Activated CD8-positive, alpha-beta T cell treated with anti-CD3 and anti-CD28 coated beads for 36 hours (primary cell): Measurements from ENCODE around the gene GPI. TPM values are rescaled to one million over a fixed set of nuclear protein-coding genes. Genes with fewer than 3 reads are reported as not detected.

ENCODE experiments used
- ATAC-seq: fragments of 200-7000 bp; cut with Tn5 transposase; one replicate; pipeline ENCODE4 v1.10.0; 2021; ENCODE audit warnings: mild to moderate bottlenecking, moderate library complexity
- CTCF ChIA-PET: fragments of 350-600 bp; sonication (Branson Sonifier 250); formaldehyde crosslinking; loops from one replicate; lab custom pipeline; 2021; ENCODE audit warnings: antibody characterized with exemption; lab: Charles Lee
- POLR2A ChIA-PET: fragments of 350-600 bp; sonication (Branson Sonifier 250); formaldehyde crosslinking; loops from one replicate; lab custom pipeline; 2021; ENCODE audit warnings: antibody characterized with exemption; lab: Charles Lee
- DNase-seq: peaks from one replicate; pipeline ENCODE4 v3.0.0-alpha.2; 2020
- H3K27ac Mint-ChIP-seq: one replicate; pipeline ENCODE4 v1.8.0; 2021; ENCODE audit warnings: mild to moderate bottlenecking, mixed read lengths
- H3K27me3 Mint-ChIP-seq: one replicate; pipeline ENCODE4 v1.8.0; 2021; ENCODE audit warnings: mixed read lengths
- H3K36me3 Mint-ChIP-seq: one replicate; pipeline ENCODE4 v1.8.0; 2021; ENCODE audit warnings: low read depth, mixed read lengths
- H3K4me1 Mint-ChIP-seq: one replicate; pipeline ENCODE4 v1.8.0; 2021; ENCODE audit warnings: low read depth, mixed read lengths
- H3K4me3 Mint-ChIP-seq: one replicate; pipeline ENCODE4 v1.8.0; 2021; ENCODE audit warnings: mild to moderate bottlenecking, moderate library complexity, mixed read lengths
- H3K9me3 Mint-ChIP-seq: one replicate; pipeline ENCODE4 v1.8.0; 2021; ENCODE audit warnings: mixed read lengths
- intact Hi-C: fragments of 100-400 bp; cut with micrococcal nuclease; formaldehyde crosslinking; loops from one replicate; pipeline ENCODE4 v1.10.0; 2022
- total RNA-seq, 2 experiments: library from RNA; stranded (reverse); gene quantifications; one replicate each; pipeline ENCODE4 v1.2.3, GENCODE V29; 2021
- TF ChIP-seq, protein P1 (sequence below): fragments of 200-600 bp; IDR thresholded peaks from one replicate; pipeline ENCODE4 v1.8.0; 2022; ENCODE audit warnings: antibody characterized with exemption, mild to moderate bottlenecking

Gene GPI
- total RNA-seq = 100 to 1,000 TPM; 847 to 870 TPM

DNA sequence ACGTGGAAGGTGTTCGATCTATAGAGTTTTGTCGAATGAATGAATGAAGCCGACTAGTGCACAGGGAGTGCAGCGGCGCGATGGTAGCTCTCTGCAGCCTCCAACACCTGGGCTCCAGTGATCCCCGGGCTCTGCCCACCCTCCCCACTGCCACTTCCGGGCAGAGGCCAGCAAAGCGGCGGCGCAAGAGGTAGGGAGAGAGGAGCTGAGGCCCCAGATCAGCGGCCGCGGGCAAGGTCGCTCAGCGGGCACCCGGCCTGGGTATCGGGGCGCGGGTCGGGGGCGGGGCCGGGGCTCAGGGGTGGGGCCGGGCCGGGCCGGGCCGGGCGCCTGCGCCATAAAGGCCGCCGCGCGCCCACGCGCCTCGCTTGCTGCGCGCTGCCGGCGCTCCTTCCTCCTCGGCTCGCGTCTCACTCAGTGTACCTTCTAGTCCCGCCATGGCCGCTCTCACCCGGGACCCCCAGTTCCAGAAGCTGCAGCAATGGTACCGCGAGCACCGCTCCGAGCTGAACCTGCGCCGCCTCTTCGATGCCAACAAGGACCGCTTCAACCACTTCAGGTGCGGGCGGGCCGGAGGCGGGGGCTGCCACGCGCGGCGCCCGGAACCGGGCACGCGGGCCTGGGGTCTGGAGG, at the start of gene GPI:
Gene GPI (plus strand): TSS at position 367 of the 633 bp plus-strand sequence. CDS start 71 bp downstream, at position 438.
- POLR2A ChIA-PET = interaction anchor here (1.0 to 9.6 kb wide), 9 partner anchors 9 to 132 kb away, joined by 3 to 151 read pairs (median 3); partner anchors contain the start of gene UBA2
- TF ChIP-seq, protein P1, sequence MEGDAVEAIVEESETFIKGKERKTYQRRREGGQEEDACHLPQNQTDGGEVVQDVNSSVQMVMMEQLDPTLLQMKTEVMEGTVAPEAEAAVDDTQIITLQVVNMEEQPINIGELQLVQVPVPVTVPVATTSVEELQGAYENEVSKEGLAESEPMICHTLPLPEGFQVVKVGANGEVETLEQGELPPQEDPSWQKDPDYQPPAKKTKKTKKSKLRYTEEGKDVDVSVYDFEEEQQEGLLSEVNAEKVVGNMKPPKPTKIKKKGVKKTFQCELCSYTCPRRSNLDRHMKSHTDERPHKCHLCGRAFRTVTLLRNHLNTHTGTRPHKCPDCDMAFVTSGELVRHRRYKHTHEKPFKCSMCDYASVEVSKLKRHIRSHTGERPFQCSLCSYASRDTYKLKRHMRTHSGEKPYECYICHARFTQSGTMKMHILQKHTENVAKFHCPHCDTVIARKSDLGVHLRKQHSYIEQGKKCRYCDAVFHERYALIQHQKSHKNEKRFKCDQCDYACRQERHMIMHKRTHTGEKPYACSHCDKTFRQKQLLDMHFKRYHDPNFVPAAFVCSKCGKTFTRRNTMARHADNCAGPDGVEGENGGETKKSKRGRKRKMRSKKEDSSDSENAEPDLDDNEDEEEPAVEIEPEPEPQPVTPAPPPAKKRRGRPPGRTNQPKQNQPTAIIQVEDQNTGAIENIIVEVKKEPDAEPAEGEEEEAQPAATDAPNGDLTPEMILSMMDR = no peak
- intact Hi-C loops = no loop called here
- Mint-ChIP-seq H3K9me3 (no peaks in the 10 kb centered on the region), H3K4me3 (peak within 1 kb of the TSS; percentile 100), H3K27me3 (no peaks in the 10 kb centered on the region), H3K27ac (peak within 1 kb of the TSS; percentile 93), H3K4me1 (peaks cover 57% of the 10 kb centered on the region), H3K36me3 (peaks cover 37% of the 10 kb centered on the region)
- ATAC-seq (peak; percentile 88), DNase-seq (peak; percentile 77)
- CTCF ChIA-PET = interaction anchor here (3.4 kb wide), 1 partner anchor 19 kb away, joined by 15 read pairs; no protein-coding TSS in a partner anchor

DNA sequence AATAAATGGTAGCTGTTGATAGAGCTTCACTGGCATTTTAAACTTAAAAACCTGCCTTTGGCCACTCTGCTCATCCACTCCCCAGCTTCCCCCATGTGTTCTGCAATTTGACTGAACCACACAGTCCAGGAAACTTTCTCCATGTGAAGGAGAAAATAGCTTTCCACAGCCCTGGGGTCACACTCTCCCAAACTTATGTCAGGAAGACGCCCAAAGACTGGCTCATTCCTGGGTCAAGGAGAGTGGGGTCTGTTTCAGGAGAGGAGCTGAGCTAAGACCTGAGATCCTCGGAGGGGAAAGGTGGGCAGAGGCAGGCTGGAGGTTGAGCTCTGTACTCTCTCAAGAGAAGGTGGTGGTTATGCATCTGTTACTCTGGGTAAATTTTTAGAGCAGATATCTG, 48.7 kb upstream of the GPI start:
- TF ChIP-seq, protein P1 = no peak
- ChIA-PET CTCF (interaction anchor here (0.6 to 5.6 kb wide), 5 partner anchors 11 to 219 kb away, joined by 3 to 26 read pairs (median 3); no protein-coding TSS in a partner anchor), POLR2A (interaction anchor here (1.3 kb wide), 1 partner anchor 11 kb away, joined by 5 read pairs; no protein-coding TSS in a partner anchor)
- Mint-ChIP-seq H3K4me1 (peaks cover 23% of the 10 kb centered on the region), H3K36me3 (peaks cover 3% of the 10 kb centered on the region), H3K9me3 (no peaks in the 10 kb centered on the region), H3K4me3 (no peak overlapping the region), H3K27ac (no peak overlapping the region), H3K27me3 (no peaks in the 10 kb centered on the region)
- ATAC-seq (no peak), DNase-seq (no peak)
- intact Hi-C loops = no loop called here

DNA sequence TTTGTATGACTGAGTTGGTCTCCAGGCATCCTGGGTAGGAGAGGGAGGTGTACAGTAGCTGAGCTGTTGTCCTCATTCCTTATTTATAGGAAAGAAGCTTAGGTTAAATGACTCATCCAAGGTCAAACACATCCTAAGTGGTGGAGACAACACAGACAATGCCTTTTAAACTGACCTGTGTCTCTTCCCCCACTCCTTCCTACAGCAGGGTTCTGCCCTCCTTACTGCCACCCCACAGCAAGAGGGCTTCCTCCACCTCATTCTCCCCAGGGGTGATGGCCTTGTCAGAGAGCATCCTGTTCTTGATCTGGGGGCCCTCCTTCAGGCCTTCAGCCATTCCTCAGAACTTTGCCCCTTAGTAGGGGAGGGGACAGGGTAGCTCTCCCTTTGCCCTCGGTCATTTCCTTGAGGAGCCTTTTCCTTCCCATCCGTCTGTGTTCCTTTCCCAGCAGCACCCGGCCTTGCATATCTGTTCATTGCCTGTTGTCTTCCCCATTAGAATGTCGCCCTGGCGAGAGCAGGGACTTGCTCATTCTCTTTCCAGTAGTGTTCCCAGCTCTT, 48.2 kb upstream of the GPI start:
- H3K9me3 Mint-ChIP-seq = no peaks in the 10 kb centered on the region
- peaks cover 5% of the 10 kb centered on the region for H3K36me3 Mint-ChIP-seq
- no peaks in the 10 kb centered on the region for H3K27me3 Mint-ChIP-seq
- CTCF ChIA-PET = interaction anchor here (0.6 to 5.6 kb wide), 5 partner anchors 12 to 220 kb away, joined by 3 to 26 read pairs (median 3); no protein-coding TSS in a partner anchor
- TF ChIP-seq, protein P1 = no peak
- intact Hi-C loops = no loop called here
- ATAC-seq (no peak), DNase-seq (no peak)
- H3K4me3 Mint-ChIP-seq = no peak overlapping the region
- no peak overlapping the region for H3K27ac Mint-ChIP-seq
- peaks cover 22% of the 10 kb centered on the region for H3K4me1 Mint-ChIP-seq
- POLR2A ChIA-PET = interaction anchor here (1.3 kb wide), 1 partner anchor 11 kb away, joined by 5 read pairs; no protein-coding TSS in a partner anchor

DNA sequence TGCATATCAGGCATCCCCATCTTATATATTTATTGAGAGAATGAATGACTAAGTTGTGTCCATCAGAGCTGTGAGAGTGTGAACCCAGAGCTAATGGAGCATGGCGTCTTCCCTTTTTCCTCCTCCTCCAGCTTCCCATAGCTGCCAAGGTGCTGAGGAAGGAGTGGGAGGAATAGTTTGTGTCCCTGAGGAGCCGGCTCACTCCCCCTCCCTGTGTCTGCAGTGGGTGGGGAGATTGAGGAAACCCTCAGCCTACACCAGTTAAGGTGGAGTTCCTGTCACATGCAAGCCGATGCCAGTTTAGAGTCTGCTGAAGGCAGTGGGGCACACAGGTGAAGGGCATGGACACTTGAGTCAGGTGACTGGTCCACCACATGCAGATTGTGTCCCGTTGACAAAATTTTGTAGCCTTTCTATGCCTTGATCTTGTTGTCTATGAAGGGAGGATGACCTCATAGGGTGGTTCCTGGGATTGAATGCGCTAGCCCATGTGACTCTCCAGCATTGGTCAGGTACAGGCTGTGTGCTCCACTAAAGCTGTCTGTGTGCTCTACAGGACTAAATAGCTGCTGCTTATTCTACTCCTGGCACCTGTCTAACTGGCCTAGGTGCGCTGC, 47.6 kb upstream of the GPI start:
- Mint-ChIP-seq H3K36me3 (peaks cover 3% of the 10 kb centered on the region), H3K27me3 (no peaks in the 10 kb centered on the region), H3K27ac (peak overlapping the region; percentile 1), H3K4me3 (no peak overlapping the region), H3K4me1 (peaks cover 21% of the 10 kb centered on the region), H3K9me3 (no peaks in the 10 kb centered on the region)
- ChIA-PET POLR2A (interaction anchor here (1.3 kb wide), 1 partner anchor 10 kb away, joined by 5 read pairs; no protein-coding TSS in a partner anchor), CTCF (interaction anchor here (1.3 to 5.6 kb wide), 2 partner anchors 12 to 29 kb away, joined by 3 to 26 read pairs; no protein-coding TSS in a partner anchor)
- TF ChIP-seq, protein P1 = no peak
- DNase-seq = peak; percentile 30
- intact Hi-C loops = no loop called here
- peak; percentile 87 for ATAC-seq
